Measurements from ENCODE around the gene RPL15. TPM values are rescaled to one million over a fixed set of nuclear protein-coding genes. Genes with fewer than 3 reads are reported as not detected.

Gene RPL15
- total and polyA plus RNA-seq, 2 experiments from 2014 or later: 1,318 to 3,305 TPM

DNA sequence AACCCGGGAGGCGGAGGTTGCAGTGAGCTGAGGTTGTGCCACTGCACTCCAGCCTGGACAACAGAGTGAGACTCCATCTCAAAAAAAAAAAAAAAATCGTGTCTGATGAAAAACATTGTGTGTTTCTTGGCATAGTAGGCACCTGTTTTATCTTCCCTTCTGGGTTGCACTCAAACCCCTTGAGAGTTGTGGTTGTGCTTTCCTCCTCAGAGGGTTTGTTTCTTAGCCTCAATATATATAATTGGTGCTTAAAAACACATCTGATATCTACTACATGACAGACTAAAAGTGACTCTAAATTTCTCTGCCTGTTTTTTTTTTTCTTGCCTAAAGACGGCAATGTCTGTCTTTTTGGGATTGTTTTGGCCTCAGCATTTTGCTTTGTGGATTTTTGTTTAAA lies 35.7 kb downstream of the RPL15 start:
- no peaks in the 10 kb centered on the region for H3K9me2 ChIP-seq (replicated peaks; ENCODE audit: insufficient read depth)
- no peak for DNase-seq (ENCODE audit: low spot score)
- H3K4me3 ChIP-seq: no peak overlapping the region
- no peaks in the 10 kb centered on the region for H3K9me3 ChIP-seq (ENCODE audit: low read depth)
- peaks cover 16% of the 10 kb centered on the region for H4K20me1 ChIP-seq (ENCODE audit: insufficient read depth, poor library complexity, severe bottlenecking)
- no peak overlapping the region for H3K27ac ChIP-seq
- H2AFZ ChIP-seq: no peak overlapping the region
- no peak overlapping the region for H3K4me2 ChIP-seq
- no peaks in the 10 kb centered on the region for H3K27me3 ChIP-seq
- TF ChIP-seq EZH2phosphoT487 (IDR thresholded peaks at IDR 0.05; ENCODE audit: low read depth, severe bottlenecking, unreplicated experiment): no peak
- TF ChIP-seq, protein P1, sequence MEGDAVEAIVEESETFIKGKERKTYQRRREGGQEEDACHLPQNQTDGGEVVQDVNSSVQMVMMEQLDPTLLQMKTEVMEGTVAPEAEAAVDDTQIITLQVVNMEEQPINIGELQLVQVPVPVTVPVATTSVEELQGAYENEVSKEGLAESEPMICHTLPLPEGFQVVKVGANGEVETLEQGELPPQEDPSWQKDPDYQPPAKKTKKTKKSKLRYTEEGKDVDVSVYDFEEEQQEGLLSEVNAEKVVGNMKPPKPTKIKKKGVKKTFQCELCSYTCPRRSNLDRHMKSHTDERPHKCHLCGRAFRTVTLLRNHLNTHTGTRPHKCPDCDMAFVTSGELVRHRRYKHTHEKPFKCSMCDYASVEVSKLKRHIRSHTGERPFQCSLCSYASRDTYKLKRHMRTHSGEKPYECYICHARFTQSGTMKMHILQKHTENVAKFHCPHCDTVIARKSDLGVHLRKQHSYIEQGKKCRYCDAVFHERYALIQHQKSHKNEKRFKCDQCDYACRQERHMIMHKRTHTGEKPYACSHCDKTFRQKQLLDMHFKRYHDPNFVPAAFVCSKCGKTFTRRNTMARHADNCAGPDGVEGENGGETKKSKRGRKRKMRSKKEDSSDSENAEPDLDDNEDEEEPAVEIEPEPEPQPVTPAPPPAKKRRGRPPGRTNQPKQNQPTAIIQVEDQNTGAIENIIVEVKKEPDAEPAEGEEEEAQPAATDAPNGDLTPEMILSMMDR (IDR thresholded peaks at IDR 0.05; ENCODE audit: poor library complexity): no peak
- no peak for TF ChIP-seq EZH2 (IDR thresholded peaks at IDR 0.05; ENCODE audit: borderline replicate concordance)
- no peaks in the 10 kb centered on the region for H3K36me3 ChIP-seq (replicated peaks; ENCODE audit: insufficient read depth, low read depth)
- 97% methylated on average over 4 of the region's 4 CpGs for WGBS (ENCODE audit: low lambda C conversion rate, missing lambda C conversion rate)
- H3K4me1 ChIP-seq (ENCODE audit: insufficient read depth): peaks cover 11% of the 10 kb centered on the region
- peaks cover 78% of the 10 kb centered on the region for H3K79me2 ChIP-seq

DNA sequence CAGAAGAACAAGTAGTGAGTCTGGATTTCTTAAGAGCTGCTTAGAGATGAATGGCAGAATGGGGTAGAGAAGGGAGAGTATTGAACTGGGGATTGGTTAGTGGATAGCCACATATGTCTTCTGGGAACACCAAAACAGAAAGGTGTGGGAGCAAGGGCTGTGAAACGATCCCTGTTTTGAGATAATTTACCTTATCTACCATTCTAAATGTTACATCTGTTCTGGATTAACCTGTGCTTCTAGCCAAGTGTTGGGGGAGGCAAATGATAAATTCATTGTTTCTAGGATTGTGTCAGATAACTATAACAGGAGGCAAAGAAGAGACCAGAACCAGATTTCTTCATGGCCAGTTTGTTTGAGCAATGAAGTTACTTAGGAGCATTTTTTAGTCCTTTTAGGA lies 36.6 kb downstream of the RPL15 start:
- Histone ChIP-seq H3K4me3 (no peak overlapping the region), H3K27ac (no peak overlapping the region), H3K4me2 (no peak overlapping the region), H3K79me2 (peaks cover 70% of the 10 kb centered on the region), H3K4me1 (ENCODE audit: insufficient read depth) (peaks cover 4% of the 10 kb centered on the region), H3K9me3 (ENCODE audit: low read depth) (no peaks in the 10 kb centered on the region), H3K9me2 (replicated peaks; ENCODE audit: insufficient read depth) (no peaks in the 10 kb centered on the region), H3K36me3 (replicated peaks; ENCODE audit: insufficient read depth, low read depth) (no peaks in the 10 kb centered on the region), H3K27me3 (no peaks in the 10 kb centered on the region), H2AFZ (no peak overlapping the region), H4K20me1 (ENCODE audit: insufficient read depth, poor library complexity, severe bottlenecking) (peaks cover 16% of the 10 kb centered on the region)
- TF ChIP-seq EZH2phosphoT487 (IDR thresholded peaks at IDR 0.05; ENCODE audit: low read depth, severe bottlenecking, unreplicated experiment) (no peak), EZH2 (IDR thresholded peaks at IDR 0.05; ENCODE audit: borderline replicate concordance) (no peak)
- TF ChIP-seq, protein P1 (IDR thresholded peaks at IDR 0.05; ENCODE audit: poor library complexity): no peak
- 32% methylated on average over 1 of the region's 1 CpG for WGBS (ENCODE audit: low lambda C conversion rate, missing lambda C conversion rate)
- no peak for DNase-seq (ENCODE audit: low spot score)

DNA sequence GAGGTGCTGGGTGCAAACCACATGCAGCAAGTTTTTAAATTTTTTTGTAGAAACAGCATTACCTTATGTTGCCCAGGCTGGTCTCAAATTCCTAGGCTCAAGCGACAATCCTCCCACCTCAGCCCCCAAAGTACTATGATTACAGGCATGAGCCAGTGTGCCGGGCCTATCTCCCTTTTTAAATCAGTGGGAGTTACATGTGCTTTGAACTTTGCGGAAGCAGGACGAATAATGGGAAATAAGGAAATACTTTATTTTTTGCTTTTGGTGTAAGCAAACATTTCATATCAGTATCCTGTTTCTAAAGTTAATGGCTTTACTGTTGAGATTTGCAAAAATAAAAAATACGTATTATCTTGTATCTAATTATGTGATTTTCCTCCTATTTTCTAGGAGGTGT lies 37.2 kb downstream of the RPL15 start:
- Histone ChIP-seq H2AFZ (no peak overlapping the region), H3K79me2 (peaks cover 64% of the 10 kb centered on the region), H3K9me3 (ENCODE audit: low read depth) (no peaks in the 10 kb centered on the region), H3K27me3 (no peaks in the 10 kb centered on the region), H3K27ac (no peak overlapping the region), H3K9me2 (replicated peaks; ENCODE audit: insufficient read depth) (no peaks in the 10 kb centered on the region), H4K20me1 (ENCODE audit: insufficient read depth, poor library complexity, severe bottlenecking) (peaks cover 16% of the 10 kb centered on the region), H3K36me3 (replicated peaks; ENCODE audit: insufficient read depth, low read depth) (no peaks in the 10 kb centered on the region), H3K4me3 (no peak overlapping the region), H3K4me2 (no peak overlapping the region), H3K4me1 (ENCODE audit: insufficient read depth) (peaks cover 8% of the 10 kb centered on the region)
- no peak for DNase-seq (ENCODE audit: low spot score)
- 93% methylated on average over 5 of the region's 5 CpGs for WGBS (ENCODE audit: low lambda C conversion rate, missing lambda C conversion rate)
- TF ChIP-seq EZH2 (IDR thresholded peaks at IDR 0.05; ENCODE audit: borderline replicate concordance) (no peak), EZH2phosphoT487 (IDR thresholded peaks at IDR 0.05; ENCODE audit: low read depth, severe bottlenecking, unreplicated experiment) (no peak)
- TF ChIP-seq, protein P1 (IDR thresholded peaks at IDR 0.05; ENCODE audit: poor library complexity): no peak

DNA sequence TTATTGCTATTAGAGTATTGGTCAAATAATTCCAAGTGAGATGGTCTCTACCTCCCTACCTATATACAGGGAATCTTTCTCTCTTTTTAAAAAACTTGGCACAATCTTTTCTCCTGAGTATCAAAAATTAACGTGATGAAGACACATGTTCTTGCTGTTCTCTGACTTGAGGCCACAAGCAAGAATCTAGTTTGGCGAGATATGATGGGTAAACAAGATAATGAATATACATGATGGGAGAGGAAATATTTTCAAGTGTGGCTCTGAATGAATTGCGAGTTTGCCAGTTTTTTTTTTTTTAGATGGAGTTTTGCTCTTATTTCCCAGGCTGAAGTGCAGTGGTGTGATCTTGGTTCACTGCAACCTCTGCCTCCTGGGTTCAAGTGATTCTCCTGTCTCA lies 39.8 kb downstream of the RPL15 start:
- H3K79me2 ChIP-seq: peaks cover 38% of the 10 kb centered on the region
- H4K20me1 ChIP-seq (ENCODE audit: insufficient read depth, poor library complexity, severe bottlenecking): peaks cover 11% of the 10 kb centered on the region
- WGBS (ENCODE audit: low lambda C conversion rate, missing lambda C conversion rate): 92% methylated on average over 3 of the region's 3 CpGs

More for the DNA sequence above, 39.8 kb downstream of the RPL15 start:
- TF ChIP-seq, protein P1 (IDR thresholded peaks at IDR 0.05; ENCODE audit: poor library complexity): no peak
- TF ChIP-seq EZH2 (IDR thresholded peaks at IDR 0.05; ENCODE audit: borderline replicate concordance): no peak
- no peak for TF ChIP-seq EZH2phosphoT487 (IDR thresholded peaks at IDR 0.05; ENCODE audit: low read depth, severe bottlenecking, unreplicated experiment)
- Histone ChIP-seq H3K4me1 (ENCODE audit: insufficient read depth) (peaks cover 7% of the 10 kb centered on the region), H3K9me3 (ENCODE audit: low read depth) (no peaks in the 10 kb centered on the region), H3K27me3 (no peaks in the 10 kb centered on the region), H3K27ac (no peak overlapping the region), H3K4me2 (no peak overlapping the region), H3K4me3 (no peak overlapping the region), H3K36me3 (replicated peaks; ENCODE audit: insufficient read depth, low read depth) (no peaks in the 10 kb centered on the region), H3K9me2 (replicated peaks; ENCODE audit: insufficient read depth) (no peaks in the 10 kb centered on the region), H2AFZ (no peak overlapping the region)
- no peak for DNase-seq (ENCODE audit: low spot score)
